ENCODE data around the gene DIAPH2.

GRCh38 chrX:97000682-97001368 lies 316.2 kb downstream of the DIAPH2 start:
- TF ChIP-seq EP300 (IDR thresholded peaks at IDR 0.05): no peak
- TF ChIP-seq CTCF (IDR thresholded peaks at IDR 0.05): no peak
- no peak for TF ChIP-seq POLR2A (IDR thresholded peaks at IDR 0.05; ENCODE audit: low read depth)
- TF ChIP-seq POLR2AphosphoS5 (IDR thresholded peaks at IDR 0.05): no peak

All from esophagus muscularis mucosa (tissue), 4 donors.